ENCODE data around the gene ZNF785.

Gene ZNF785

GRCh38 chr16:30581457-30581856 lies 4.0 kb downstream of the ZNF785 start:
- DNase-seq (ENCODE audit: low read depth, low spot score): no peak
- Histone ChIP-seq H3K9ac (ENCODE audit: insufficient read length, low read depth) (no peak overlapping the region), H3K9me3 (ENCODE audit: insufficient read depth, low read length) (no peaks in the 10 kb centered on the region), H3K36me3 (ENCODE audit: insufficient read depth, insufficient read length, low read length) (peaks cover 50% of the 10 kb centered on the region), H3K4me1 (ENCODE audit: insufficient read depth, insufficient read length) (peaks cover 6% of the 10 kb centered on the region), H3K4me3 (ENCODE audit: insufficient read length, low read depth) (no peak overlapping the region), H3K27me3 (ENCODE audit: insufficient read depth, insufficient read length) (no peaks in the 10 kb centered on the region)
- TF ChIP-seq ZNF274 (IDR thresholded peaks at IDR 0.05; ENCODE audit: low read depth, low read length): no peak
- no peak for TF ChIP-seq YY1 (IDR thresholded peaks at IDR 0.05; ENCODE audit: insufficient read depth, insufficient read length)
- no peak for TF ChIP-seq SUZ12 (IDR thresholded peaks at IDR 0.05; ENCODE audit: extremely low read depth, insufficient read depth, insufficient read length)

DNA sequence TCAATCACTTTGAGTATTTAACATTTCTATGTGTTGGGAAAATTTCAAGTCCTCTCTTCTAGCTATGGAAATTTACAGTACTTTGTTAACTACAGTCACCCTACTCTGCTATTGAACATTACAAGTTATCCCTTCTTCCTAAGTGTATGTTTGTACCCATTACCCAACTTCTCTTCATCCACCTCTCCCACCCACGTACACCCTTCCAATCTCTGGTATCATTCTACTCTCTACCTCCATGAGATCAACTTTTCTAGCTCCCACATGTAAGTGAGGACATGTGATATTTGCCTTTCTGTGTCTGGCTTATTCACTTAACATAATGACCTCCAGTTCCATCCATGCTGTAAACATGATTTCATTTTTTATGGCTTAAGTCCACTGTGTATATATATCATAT lies 10.8 kb downstream of the ZNF785 start:
- no peaks in the 10 kb centered on the region for H3K27me3 ChIP-seq (ENCODE audit: insufficient read depth, insufficient read length)
- H3K9ac ChIP-seq (ENCODE audit: insufficient read length, low read depth): no peak overlapping the region
- H3K9me3 ChIP-seq (ENCODE audit: insufficient read depth, low read length): no peaks in the 10 kb centered on the region
- no peak for DNase-seq (ENCODE audit: low read depth, low spot score)
- H3K4me1 ChIP-seq (ENCODE audit: insufficient read depth, insufficient read length): peaks cover 5% of the 10 kb centered on the region
- H3K4me3 ChIP-seq (ENCODE audit: insufficient read length, low read depth): no peak overlapping the region
- TF ChIP-seq YY1 (IDR thresholded peaks at IDR 0.05; ENCODE audit: insufficient read depth, insufficient read length): no peak
- no peak for TF ChIP-seq ZNF274 (IDR thresholded peaks at IDR 0.05; ENCODE audit: low read depth, low read length)
- no peak for TF ChIP-seq SUZ12 (IDR thresholded peaks at IDR 0.05; ENCODE audit: extremely low read depth, insufficient read depth, insufficient read length)
- H3K36me3 ChIP-seq (ENCODE audit: insufficient read depth, insufficient read length, low read length): peaks cover 20% of the 10 kb centered on the region

- peak within 1 kb of the TSS; percentile 82 for H3K4me3 ChIP-seq (ENCODE audit: insufficient read length, low read depth)
- H3K4me1 ChIP-seq (ENCODE audit: insufficient read depth, insufficient read length): peaks cover 6% of the 10 kb centered on the region
Observed at GRCh38 chr16:30571445-30572322, 13.8 kb downstream of the ZNF785 start, which contains the start of gene ZNF688. Gene ZNF688 (minus strand): TSS chr16:30571714. CDS start chr16:30571629, 85 bp downstream.

GRCh38 chr16:30570636-30571444 lies 14.7 kb downstream of the ZNF785 start:
- Histone ChIP-seq H3K36me3 (ENCODE audit: insufficient read depth, insufficient read length, low read length) (no peaks in the 10 kb centered on the region), H3K4me1 (ENCODE audit: insufficient read depth, insufficient read length) (peaks cover 6% of the 10 kb centered on the region), H3K27me3 (ENCODE audit: insufficient read depth, insufficient read length) (no peaks in the 10 kb centered on the region), H3K9me3 (ENCODE audit: insufficient read depth, low read length) (no peaks in the 10 kb centered on the region), H3K9ac (ENCODE audit: insufficient read length, low read depth) (peak overlapping the region; percentile 95), H3K4me3 (ENCODE audit: insufficient read length, low read depth) (peak overlapping the region; percentile 82)
- DNase-seq (ENCODE audit: low read depth, low spot score): no peak
- TF ChIP-seq ZNF274 (IDR thresholded peaks at IDR 0.05; ENCODE audit: low read depth, low read length): no peak
- TF ChIP-seq SUZ12 (IDR thresholded peaks at IDR 0.05; ENCODE audit: extremely low read depth, insufficient read depth, insufficient read length): no peak
- TF ChIP-seq YY1 (IDR thresholded peaks at IDR 0.05; ENCODE audit: insufficient read depth, insufficient read length): no peak

More at GRCh38 chr16:30571445-30572322, 13.8 kb downstream of the ZNF785 start, which contains the start of gene ZNF688:
- Histone ChIP-seq H3K9me3 (ENCODE audit: insufficient read depth, low read length) (no peaks in the 10 kb centered on the region), H3K9ac (ENCODE audit: insufficient read length, low read depth) (peak within 1 kb of the TSS; percentile 95), H3K36me3 (ENCODE audit: insufficient read depth, insufficient read length, low read length) (peaks cover under 1% of the 10 kb centered on the region), H3K27me3 (ENCODE audit: insufficient read depth, insufficient read length) (no peaks in the 10 kb centered on the region)
- DNase-seq (ENCODE audit: low read depth, low spot score): peak; percentile 91
- no peak for TF ChIP-seq ZNF274 (IDR thresholded peaks at IDR 0.05; ENCODE audit: low read depth, low read length)
- peak; percentile 95 for TF ChIP-seq YY1 (IDR thresholded peaks at IDR 0.05; ENCODE audit: insufficient read depth, insufficient read length)

DNA sequence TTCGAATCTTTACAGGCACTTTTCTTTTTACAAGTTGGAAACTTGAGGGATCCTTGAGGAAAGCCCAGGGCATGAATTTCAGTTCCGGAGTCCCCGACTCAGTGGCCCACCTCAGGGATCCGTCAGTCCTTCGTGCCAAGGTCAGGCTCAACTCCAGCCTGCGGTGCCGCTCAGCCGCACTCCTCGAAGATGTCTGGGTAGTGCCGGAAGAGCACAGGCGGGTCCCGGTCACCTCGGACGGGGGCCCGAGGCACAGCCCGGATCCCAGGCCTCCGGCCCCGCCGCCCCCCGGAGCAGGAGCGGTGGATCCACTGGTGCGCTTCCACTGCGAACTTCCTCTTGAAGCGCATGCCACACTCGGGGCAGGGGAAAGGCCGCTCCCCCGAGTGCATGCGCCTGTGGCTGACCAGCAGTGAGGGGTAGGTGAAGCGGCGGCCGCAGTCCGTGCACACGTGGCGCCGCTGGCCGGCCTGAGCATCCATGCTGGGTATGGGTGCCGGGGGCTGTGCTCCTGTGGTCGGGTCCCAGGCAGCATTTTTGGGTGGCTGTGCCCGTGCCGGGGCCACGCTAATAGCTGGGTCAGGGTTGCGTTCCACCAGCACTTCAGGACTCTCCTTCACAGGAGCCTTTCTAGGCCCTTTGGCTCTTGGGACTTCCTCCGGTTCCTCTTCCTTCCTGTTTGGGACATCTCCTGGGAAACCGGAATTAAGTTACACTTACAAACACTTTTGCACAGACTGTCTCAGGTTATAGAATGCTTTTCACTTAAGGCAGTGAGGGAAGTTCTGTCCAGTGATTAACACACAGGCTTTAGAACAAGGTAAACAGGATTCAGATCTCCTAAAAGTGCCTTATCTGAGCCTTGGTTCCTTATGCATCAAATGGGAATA lies 15.5 kb downstream of the ZNF785 start:
- Histone ChIP-seq H3K4me1 (ENCODE audit: insufficient read depth, insufficient read length) (peaks cover 6% of the 10 kb centered on the region), H3K36me3 (ENCODE audit: insufficient read depth, insufficient read length, low read length) (no peaks in the 10 kb centered on the region), H3K4me3 (ENCODE audit: insufficient read length, low read depth) (no peak overlapping the region), H3K27me3 (ENCODE audit: insufficient read depth, insufficient read length) (no peaks in the 10 kb centered on the region), H3K9ac (ENCODE audit: insufficient read length, low read depth) (no peak overlapping the region), H3K9me3 (ENCODE audit: insufficient read depth, low read length) (no peaks in the 10 kb centered on the region)
- no peak for DNase-seq (ENCODE audit: low read depth, low spot score)
- TF ChIP-seq ZNF274 (IDR thresholded peaks at IDR 0.05; ENCODE audit: low read depth, low read length): no peak
- no peak for TF ChIP-seq YY1 (IDR thresholded peaks at IDR 0.05; ENCODE audit: insufficient read depth, insufficient read length)
- TF ChIP-seq SUZ12 (IDR thresholded peaks at IDR 0.05; ENCODE audit: extremely low read depth, insufficient read depth, insufficient read length): no peak

DNA sequence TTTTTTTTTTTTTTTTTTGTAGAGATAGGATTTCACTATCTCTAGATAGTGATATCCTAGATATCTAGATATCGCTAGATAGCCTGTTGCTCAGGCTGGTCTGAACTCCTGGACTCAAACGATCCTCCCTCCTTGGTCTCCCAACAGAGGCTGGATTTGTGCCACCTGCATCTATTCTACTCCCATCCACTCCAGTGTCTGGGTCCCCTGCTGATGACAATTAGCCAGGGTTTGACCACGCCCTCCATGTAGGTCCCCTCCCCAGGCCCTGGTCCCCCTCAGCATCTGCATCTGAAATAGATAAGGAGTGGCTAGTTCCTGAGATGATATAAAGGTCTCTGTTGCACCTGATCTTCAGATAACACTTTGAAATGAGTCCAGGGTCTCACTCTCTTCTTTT lies 16.2 kb downstream of the ZNF785 start:
- no peak for DNase-seq (ENCODE audit: low read depth, low spot score)
- H3K36me3 ChIP-seq (ENCODE audit: insufficient read depth, insufficient read length, low read length): no peaks in the 10 kb centered on the region
- no peak overlapping the region for H3K4me3 ChIP-seq (ENCODE audit: insufficient read length, low read depth)
- TF ChIP-seq SUZ12 (IDR thresholded peaks at IDR 0.05; ENCODE audit: extremely low read depth, insufficient read depth, insufficient read length): no peak
- no peak for TF ChIP-seq ZNF274 (IDR thresholded peaks at IDR 0.05; ENCODE audit: low read depth, low read length)
- no peak for TF ChIP-seq YY1 (IDR thresholded peaks at IDR 0.05; ENCODE audit: insufficient read depth, insufficient read length)
- H3K9me3 ChIP-seq (ENCODE audit: insufficient read depth, low read length): no peaks in the 10 kb centered on the region
- H3K9ac ChIP-seq (ENCODE audit: insufficient read length, low read depth): no peak overlapping the region
- peaks cover 6% of the 10 kb centered on the region for H3K4me1 ChIP-seq (ENCODE audit: insufficient read depth, insufficient read length)
- no peaks in the 10 kb centered on the region for H3K27me3 ChIP-seq (ENCODE audit: insufficient read depth, insufficient read length)
